ENCODE results near the gene PPP1R9A.

Gene PPP1R9A

DNA sequence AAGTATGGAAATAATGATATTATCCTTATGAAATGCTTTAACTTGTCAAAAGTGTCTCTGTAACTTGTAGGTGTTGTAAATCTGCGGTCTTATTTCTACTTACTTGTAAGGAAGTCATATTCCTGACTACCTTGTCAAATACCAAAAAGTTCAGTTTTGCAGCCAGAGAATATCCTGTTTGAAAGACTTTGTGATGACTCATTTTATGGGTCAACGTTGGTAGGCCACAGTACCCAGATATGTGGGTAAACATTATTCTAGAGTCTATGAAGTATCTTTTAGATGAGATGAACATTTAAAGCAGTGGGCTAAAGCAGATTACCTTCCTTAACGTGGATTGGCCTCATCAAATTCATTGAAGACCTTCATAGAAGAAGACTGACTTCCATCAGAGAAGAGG lies 195.3 kb downstream of the PPP1R9A start:
- DNase-seq, result no peak

- no peak for DNase-seq
Measured at GRCh38 chr7:95104739-95105138, 197.3 kb downstream of the PPP1R9A start.

DNA sequence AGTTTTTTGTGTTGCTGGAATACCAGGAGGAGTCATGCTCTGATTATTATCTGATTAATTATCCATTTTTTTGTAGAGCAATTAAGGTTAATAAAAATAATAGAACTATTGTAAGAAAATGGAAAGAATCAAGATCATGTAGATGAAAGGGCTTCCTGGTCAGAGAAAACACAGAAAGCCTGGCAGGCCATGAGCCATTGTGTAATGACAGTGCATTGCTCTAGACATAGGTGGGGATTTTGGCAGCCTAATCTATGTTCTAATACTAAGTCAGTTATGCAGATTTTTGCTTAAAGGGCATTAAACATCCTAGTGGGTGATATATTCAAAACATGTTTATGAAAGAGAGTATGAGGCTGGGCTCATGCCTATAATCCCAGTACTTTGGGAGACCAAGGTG lies 198.2 kb downstream of the PPP1R9A start:
- no peak for DNase-seq

GRCh38 chr7:95106401-95106800 lies 199.0 kb downstream of the PPP1R9A start:
- DNase-seq, result no peak

DNA sequence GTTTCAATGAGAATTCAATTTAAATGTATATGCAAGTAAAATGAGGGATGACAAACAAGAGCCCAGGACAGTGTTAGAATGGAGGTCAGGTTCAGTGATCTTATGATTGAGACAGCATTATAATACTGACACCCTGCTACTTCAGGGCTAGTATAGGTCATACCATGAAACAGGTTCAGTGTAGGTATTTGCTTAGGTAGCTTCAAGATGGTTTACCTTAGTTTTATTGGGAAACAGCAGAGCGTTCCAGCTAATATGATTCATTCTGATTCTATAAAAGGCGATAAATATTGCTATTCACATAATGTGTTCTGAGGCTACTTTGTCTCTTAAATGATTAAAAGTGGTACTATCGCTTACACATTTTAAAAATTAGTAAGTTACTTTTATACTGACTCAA lies 203.3 kb downstream of the PPP1R9A start:
- no peak for DNase-seq

DNA sequence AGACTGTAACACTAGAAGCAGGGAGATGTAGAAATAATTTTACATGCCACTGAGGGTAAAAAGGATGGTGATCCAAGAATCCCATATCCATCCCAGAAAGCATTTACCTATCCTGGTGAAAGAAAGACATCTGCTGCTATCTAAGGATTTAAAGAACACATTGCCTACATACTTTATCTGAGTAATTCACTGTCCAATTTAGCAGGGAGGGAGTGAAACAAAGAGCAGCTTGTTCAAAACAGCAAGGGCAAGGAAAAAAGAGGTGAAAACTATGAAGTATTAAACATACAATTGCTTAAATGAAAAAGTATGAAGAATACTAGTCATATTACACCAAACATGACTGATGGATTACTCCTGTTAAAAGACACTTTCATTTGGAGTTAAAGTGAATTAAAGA lies 206.2 kb downstream of the PPP1R9A start:
- no peak for DNase-seq

DNA sequence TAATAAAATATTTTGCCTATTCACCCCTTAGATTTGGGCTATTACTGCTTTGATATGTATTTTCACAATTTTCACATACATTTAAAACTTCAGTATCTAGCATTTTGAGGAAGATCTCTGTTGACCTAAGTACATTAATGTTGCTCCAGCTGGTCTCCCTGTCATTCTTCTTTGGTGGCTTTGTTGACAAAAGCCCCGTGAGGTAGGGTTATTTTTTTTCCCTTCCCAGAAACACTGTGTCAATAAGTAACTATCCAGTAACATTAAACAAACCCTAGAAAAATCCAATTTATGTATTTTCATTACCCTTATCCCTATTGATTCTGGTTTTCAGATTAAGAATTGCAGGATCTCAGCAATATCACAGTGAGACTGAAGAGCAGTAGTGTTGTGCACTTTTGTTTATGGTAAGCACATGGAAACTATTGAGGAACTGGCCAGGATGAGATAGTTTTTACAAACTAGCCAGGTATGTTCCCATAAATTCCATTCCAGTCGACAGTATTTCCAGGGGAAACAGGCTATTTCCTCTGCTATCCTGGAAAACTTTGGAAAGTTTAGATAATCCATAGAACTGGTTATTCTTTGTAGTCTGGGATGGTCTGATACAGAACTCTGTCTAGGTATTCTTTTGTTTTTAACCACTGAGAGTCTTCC lies 218.8 kb downstream of the PPP1R9A start:
- no peak for DNase-seq

DNA sequence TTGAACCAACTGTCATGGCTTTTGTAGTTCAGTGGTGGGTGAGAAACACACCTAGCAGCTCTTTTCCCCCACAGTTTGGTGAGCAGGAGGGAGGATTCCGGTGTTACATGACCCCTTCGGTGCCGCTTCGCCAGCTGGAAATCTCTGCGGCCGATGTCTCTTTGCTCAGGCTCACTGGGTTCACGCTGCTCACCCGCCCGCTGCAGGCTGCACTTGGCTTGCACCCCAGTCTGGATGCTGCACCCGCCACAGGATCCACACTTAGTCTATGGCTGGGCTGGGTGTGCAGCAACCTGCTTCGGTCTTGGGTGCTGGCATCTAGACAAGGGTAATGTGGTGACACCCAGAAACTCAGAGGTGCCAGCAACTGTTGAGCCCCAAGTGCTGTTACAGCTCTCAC lies 225.1 kb downstream of the PPP1R9A start:
- no peak for DNase-seq

- no peak for DNase-seq
Measured at GRCh38 chr7:95139922-95140321, 232.5 kb downstream of the PPP1R9A start.

DNA sequence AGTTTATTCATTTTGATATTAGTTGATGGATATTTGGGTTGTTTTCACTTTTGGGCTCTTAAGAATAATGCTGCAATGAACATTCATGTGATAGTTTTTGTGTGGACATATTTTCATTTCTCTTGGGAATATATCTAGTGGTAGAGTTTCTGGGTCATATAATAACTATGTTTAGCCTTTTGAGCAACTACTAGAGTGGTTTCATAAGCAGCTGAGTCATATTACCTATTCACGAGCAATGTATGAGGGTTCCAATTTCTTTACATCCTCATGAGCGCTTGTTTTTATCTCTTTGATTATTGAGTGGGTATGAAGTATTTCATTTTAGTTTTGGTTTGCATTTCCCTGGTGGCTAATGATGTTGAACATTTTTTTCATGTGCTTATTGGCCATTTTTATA lies 234.4 kb downstream of the PPP1R9A start:
- DNase-seq, result no peak

DNA sequence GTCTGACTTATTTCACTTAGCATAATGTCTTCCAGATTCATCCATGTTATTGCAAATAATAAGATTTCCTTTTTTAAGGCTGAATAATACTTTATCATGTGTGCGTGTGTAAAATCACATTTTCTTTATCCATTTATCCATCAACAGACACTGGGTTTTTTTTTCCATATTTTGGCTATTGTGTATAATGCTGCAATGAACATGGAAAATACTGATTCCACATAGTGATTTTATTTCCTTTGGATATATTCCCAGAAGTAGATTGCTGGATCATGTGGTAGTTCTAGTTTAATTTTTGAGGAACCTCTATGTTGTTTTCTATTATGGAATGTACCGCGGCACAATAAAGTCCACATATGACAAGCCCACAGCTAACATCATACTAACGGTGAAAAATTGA lies 236.9 kb downstream of the PPP1R9A start:
- no peak for DNase-seq

DNA sequence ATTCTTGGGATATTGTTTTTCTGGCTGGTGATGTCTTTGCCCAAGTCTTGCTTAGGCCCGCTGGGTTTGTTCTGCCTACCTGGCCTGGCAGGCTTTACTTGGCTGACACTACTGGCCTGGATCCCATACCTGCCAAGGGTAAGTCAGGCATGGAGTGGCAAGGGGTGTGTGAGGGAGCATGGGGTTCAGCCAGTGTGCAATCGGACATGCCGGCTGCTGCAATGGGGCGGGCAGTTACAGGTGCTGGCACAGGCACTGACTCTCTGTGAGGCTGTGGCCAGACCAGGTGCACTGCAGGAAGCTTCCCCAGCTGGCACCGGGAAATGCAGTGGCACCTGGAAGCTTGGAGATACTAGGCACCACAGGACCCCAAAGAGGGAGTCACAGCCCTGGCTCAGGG lies 248.6 kb downstream of the PPP1R9A start:
- DNase-seq, result no peak

- no peak for DNase-seq
Measured at GRCh38 chr7:95157381-95157780, 250.0 kb downstream of the PPP1R9A start.

- no peak for DNase-seq
Measured at GRCh38 chr7:95169678-95170077, 262.3 kb downstream of the PPP1R9A start.

GRCh38 chr7:95172420-95172819 lies 265.0 kb downstream of the PPP1R9A start:
- no peak for DNase-seq

GRCh38 chr7:95190515-95190914 lies 283.1 kb downstream of the PPP1R9A start:
- no peak for DNase-seq

DNA sequence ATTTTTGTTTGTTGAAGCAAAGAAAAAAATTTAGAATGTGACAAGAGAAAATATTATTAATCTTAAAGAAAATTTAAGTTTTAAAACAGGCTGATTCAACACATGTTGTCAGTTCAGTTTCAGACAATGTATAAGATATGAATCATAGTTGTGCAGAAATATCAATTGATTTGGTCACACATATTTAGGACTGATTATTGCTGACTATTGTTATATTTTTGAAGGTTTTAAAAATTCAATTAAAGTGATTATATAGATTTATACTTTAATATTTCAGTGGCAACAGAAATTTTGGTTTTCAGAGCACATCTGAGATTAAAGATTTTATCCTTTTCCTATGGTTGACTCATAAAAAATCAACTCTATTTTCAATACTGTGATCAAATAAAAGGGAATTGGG lies 284.4 kb downstream of the PPP1R9A start:
- DNase-seq, result no peak

DNA sequence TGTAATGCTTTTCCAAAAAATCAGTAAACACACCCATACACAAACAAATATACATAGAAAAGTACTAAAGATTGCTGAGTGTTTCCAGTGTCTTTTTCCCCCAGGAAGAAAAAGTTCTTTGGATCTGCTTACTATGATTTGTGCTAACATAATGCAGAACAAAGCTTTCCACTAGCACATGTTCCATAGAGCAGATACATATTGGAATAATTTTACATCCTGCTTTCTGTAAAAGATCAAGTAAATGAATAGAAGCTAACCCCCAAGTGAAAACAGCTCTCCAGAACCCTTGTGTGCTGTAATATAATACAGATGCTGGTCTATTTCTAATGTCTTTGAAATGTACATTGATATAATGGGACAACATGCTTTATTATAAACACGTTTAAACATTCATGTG lies 291.5 kb downstream of the PPP1R9A start:
- no peak for DNase-seq

DNA sequence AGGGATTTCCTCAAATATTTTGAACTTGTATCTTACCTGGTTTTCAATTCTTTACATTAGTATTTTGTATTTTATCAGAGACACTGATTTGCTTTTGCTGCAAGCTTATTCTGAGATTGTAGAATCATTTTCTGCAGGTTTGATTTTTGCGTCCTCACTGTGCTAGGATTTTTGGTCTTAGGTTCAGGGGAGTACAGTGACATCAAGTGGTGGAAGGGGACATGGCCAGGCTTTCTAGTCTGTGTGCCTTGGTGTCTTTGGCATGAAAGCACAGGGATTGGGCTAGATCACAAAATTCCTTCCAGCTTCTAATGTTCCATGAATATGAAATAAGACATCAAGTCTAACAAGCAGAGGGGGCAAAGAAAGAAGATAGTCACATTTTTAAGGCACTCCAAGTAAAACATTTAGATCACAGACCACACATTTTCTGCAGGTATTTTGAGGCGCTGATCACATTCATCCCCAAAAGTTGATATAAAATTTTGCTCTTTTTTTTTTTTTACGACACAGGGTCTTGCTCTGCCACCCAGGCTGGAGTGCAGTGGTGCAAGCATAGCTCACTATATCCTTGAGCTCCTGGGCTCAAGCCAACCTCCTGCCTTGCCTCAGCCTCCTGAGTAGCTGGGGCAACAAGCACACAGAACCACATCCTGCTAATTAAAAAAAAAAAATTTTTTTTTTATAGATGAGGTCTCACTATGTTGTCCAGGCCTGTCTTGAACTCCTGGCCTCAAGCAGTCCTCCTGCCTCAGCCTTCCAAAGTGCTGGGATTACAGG lies 292.6 kb downstream of the PPP1R9A start:
- DNase-seq, result no peak

GRCh38 chr7:95200741-95201140 lies 293.3 kb downstream of the PPP1R9A start:
- no peak for DNase-seq

DNA sequence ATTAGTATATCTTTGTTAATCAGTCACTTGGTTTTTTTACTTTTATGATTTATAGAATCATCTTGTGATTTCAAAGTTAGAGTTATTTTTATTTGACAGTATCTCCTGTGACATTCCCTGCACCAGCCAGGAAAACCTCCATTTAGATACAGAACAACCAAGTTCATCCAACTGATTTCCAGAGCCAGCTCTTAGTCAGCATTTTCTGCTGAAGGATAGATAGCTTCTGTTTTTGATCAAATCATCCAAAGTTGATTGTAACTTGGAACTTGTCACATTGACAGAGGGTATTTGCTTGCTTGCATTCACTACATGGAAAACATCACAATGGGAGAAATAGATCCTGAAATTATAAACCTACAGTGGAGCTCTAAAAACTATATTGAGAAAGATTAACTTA lies 294.3 kb downstream of the PPP1R9A start:
- DNase-seq, result no peak

GRCh38 chr7:95204618-95205017 lies 297.2 kb downstream of the PPP1R9A start:
- DNase-seq, result no peak

- DNase-seq, result no peak
Measured at GRCh38 chr7:95205665-95206225, 298.4 kb downstream of the PPP1R9A start.

GRCh38 chr7:95209276-95209675 lies 301.9 kb downstream of the PPP1R9A start:
- DNase-seq, result no peak
